CD14-positive monocyte (primary cell): ENCODE data around the gene IL15. TPM values are rescaled to one million over a fixed set of nuclear protein-coding genes. Genes with fewer than 3 reads are reported as not detected.

Experiments
- DNase-seq, 3 donors: peaks; one replicate each; pipeline ENCODE4 v3.0.0-alpha.2; 2011 to 2022
- H2AFZ ChIP-seq: 2 replicates; pipeline ENCODE4 v1.6.0; 2012; ENCODE audit warnings: mild to moderate bottlenecking, low read depth, low read length, inconsistent platforms; ENCODE audit not compliant: insufficient read depth, poor library complexity, severe bottlenecking
- H3K27ac ChIP-seq, 2 donors: 1 replicate in 1 of 2; 2 replicates in 1 of 2; pipeline ENCODE4 v1.5.1; 2012 to 2013; ENCODE audit warnings: low read length in 2 of 2, control low read depth in 1 of 2, inconsistent platforms in 1 of 2, low read depth in 1 of 2, mild to moderate bottlenecking in 1 of 2
- H3K27me3 ChIP-seq, 2 donors: one replicate each; pipeline versions ENCODE4 v1.6.0 to v1.6.1; 2011 to 2013; ENCODE audit warnings: low read length in 2 of 2; ENCODE audit not compliant: control insufficient read depth in 2 of 2, insufficient read depth in 2 of 2
- H3K36me3 ChIP-seq, 2 donors: replicated peaks in 1 of 2; 1 replicate in 1 of 2; 2 replicates in 1 of 2; pipeline versions ENCODE4 v1.5.1 to v1.6.1; 2012 to 2013; ENCODE audit warnings: low read length in 2 of 2, control low read depth in 1 of 2, inconsistent platforms in 1 of 2, mild to moderate bottlenecking in 1 of 2; ENCODE audit not compliant: insufficient read depth in 2 of 2, control insufficient read depth in 1 of 2
- H3K4me1 ChIP-seq, 2 donors: 1 replicate in 1 of 2; 2 replicates in 1 of 2; pipeline versions ENCODE4 v1.5.1 to v1.6.1; 2012 to 2013; ENCODE audit warnings: low read length in 2 of 2, control low read depth in 1 of 2, inconsistent platforms in 1 of 2, mild to moderate bottlenecking in 1 of 2, moderate library complexity in 1 of 2; ENCODE audit not compliant: insufficient read depth in 2 of 2, control insufficient read depth in 1 of 2
- H3K4me2 ChIP-seq: replicated peaks from 2 replicates; pipeline ENCODE3; 2012; ENCODE audit warnings: low read length, moderate library complexity, mild to moderate bottlenecking; ENCODE audit not compliant: poor library complexity, severe bottlenecking; ENCODE audit errors: extremely low read depth
- H3K4me3 ChIP-seq, 3 experiments: fragments of 200-600 bp in 1 of 3; sonication (generic) in 1 of 3; replicated peaks in 1 of 3; 1 replicate in 2 of 3; 2 replicates in 1 of 3; pipeline ENCODE4 v1.5.1; 2011 to 2013; ENCODE audit warnings: low read length in 3 of 3, mild to moderate bottlenecking in 3 of 3, control low read depth in 2 of 3, low read depth in 2 of 3, inconsistent platforms in 1 of 3, moderate library complexity in 1 of 3
- H3K79me2 ChIP-seq: 2 replicates; pipeline ENCODE4 v1.6.0; 2012; ENCODE audit warnings: mild to moderate bottlenecking, control low read depth, inconsistent platforms, low read length, moderate library complexity; ENCODE audit not compliant: insufficient read depth
- H3K9ac ChIP-seq: 2 replicates; pipeline ENCODE4 v1.6.0; 2017; ENCODE audit warnings: low read length, mild to moderate bottlenecking; ENCODE audit not compliant: insufficient read depth, poor library complexity, severe bottlenecking
- H3K9me3 ChIP-seq, 2 donors: replicated peaks in 1 of 2; 1 replicate in 1 of 2; 2 replicates in 1 of 2; pipeline versions ENCODE4 v1.5.1 to v1.6.1; 2012 to 2013; ENCODE audit warnings: low read length in 2 of 2, control low read depth in 1 of 2; ENCODE audit not compliant: control insufficient read depth in 1 of 2, insufficient read depth in 1 of 2
- H4K20me1 ChIP-seq: 2 replicates; pipeline ENCODE4 v1.6.0; 2012; ENCODE audit warnings: mild to moderate bottlenecking, low read length, control low read depth, moderate library complexity; ENCODE audit not compliant: insufficient read depth
- H3K27ac Mint-ChIP-seq, 7 donors: one replicate each; pipeline ENCODE4 v1.8.0; 2020; ENCODE audit warnings: mild to moderate bottlenecking in 7 of 7, mixed read lengths in 7 of 7, moderate library complexity in 6 of 7, inconsistent platforms in 2 of 7
- H3K27me3 Mint-ChIP-seq, 3 donors: one replicate each; pipeline ENCODE4 v1.8.0; 2021 to 2022; ENCODE audit warnings: low read depth in 3 of 3, mild to moderate bottlenecking in 3 of 3, mixed read lengths in 3 of 3, moderate library complexity in 3 of 3, inconsistent platforms in 1 of 3
- H3K36me3 Mint-ChIP-seq, 2 donors: one replicate each; pipeline ENCODE4 v1.8.0; 2020; ENCODE audit warnings: mixed read lengths in 2 of 2, inconsistent platforms in 1 of 2, mild to moderate bottlenecking in 1 of 2
- H3K4me1 Mint-ChIP-seq: one replicate; pipeline ENCODE4 v1.8.0; 2020; ENCODE audit warnings: mild to moderate bottlenecking, mixed read lengths
- H3K4me3 Mint-ChIP-seq, 2 donors: one replicate each; pipeline ENCODE4 v1.8.0; 2020; ENCODE audit warnings: mild to moderate bottlenecking in 2 of 2, mixed read lengths in 2 of 2, moderate library complexity in 1 of 2
- H3K9me3 Mint-ChIP-seq, 7 donors: one replicate each; pipeline ENCODE4 v1.8.0; 2020 to 2022; ENCODE audit warnings: mixed read lengths in 7 of 7, mild to moderate bottlenecking in 6 of 7, moderate library complexity in 6 of 7, inconsistent platforms in 2 of 7
- WGBS: methylation state at CpG from one replicate; pipeline ENCODE4 v1.1.5; 2013; ENCODE audit warnings: missing lambda C conversion rate; ENCODE audit not compliant: insufficient coverage; 5-methylcytosine and 5-hydroxymethylcytosine counted together
- intact Hi-C, 2 donors: fragments of 100-400 bp; cut with micrococcal nuclease; formaldehyde crosslinking; loops; one replicate each; pipeline versions ENCODE4 v1.15.0 to v1.15.1; 2023
- polyA plus RNA-seq, 3 donors: library from polyadenylated mRNA; depleted of rRNA in 1 of 3; unstranded in 2 of 3; stranded (reverse) in 1 of 3; fragments of 300-500 nt in 2 of 3; fragments of >200 nt in 1 of 3; fragmentation: Illumina TruSeq in 2 of 3; gene quantifications; 1 replicate in 2 of 3; 2 replicates in 1 of 3; pipeline ENCODE4 v1.2.3, GENCODE V29; 2012 to 2021
- TF ChIP-seq, protein P1 (sequence below): fragments of 200-600 bp; IDR thresholded peaks from one replicate; pipeline ENCODE4 v1.8.0; 2022; ENCODE audit warnings: antibody characterized with exemption, mild to moderate bottlenecking

Gene IL15
- polyA plus RNA-seq, 3 donors: 22.1 to 34.3 (median 25.7) TPM

DNA sequence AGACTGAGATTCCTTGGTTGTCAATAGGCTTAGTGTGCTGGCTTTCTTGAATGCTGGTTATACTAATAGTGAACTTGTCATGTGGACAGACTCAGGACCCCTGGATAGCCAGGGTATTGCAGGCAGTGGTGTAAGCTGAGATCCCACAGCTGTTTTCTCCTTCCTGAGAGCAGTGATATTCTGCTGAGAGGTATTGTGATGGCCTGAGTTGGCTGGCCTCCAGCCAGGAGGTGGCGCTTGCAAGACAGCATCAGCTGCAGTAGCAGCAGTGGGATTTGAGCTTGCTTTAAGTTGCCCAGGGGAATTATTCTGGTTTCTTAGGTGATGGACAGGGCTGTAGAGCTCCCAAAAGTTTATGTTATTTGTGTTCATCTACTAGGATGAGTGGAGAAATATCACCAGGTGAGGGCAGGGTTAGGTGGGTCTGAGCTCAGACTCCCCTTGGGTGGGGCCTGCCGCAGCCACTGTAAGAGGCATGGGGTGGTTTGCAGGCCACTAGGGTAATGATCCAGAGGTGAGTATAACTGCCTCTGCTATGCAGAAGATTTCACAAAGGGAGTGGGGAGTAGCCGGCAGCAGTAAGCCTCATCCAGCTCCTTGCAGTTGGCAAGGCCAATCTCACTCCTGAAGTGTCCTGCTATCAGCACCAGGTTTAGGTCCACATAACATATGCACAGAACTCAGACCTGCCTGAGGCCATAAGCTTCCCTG, 66.2 kb downstream of the IL15 start:
- H3K4me3 ChIP-seq: no peak overlapping the region
- WGBS: 93% methylated on average over 3 of the region's 3 CpGs
- H3K9me3 ChIP-seq: no peaks in the 10 kb centered on the region
- no peaks in the 10 kb centered on the region for H3K27me3 ChIP-seq
- peaks cover 2 to 4% (median 3%) of the 10 kb centered on the region in 3 donors for H3K27me3 Mint-ChIP-seq
- intact Hi-C loops: no loop called here
- DNase-seq: no peak
- H3K27ac ChIP-seq: no peak overlapping the region
- no peak overlapping the region for H3K9ac ChIP-seq
- no peak overlapping the region for H3K4me2 ChIP-seq
- H3K4me1 Mint-ChIP-seq: peaks cover 37% of the 10 kb centered on the region
- no peaks in the 10 kb centered on the region for H3K79me2 ChIP-seq
- no peak overlapping the region for H3K4me3 Mint-ChIP-seq
- H3K36me3 ChIP-seq: no peaks in the 10 kb centered on the region
- peaks cover 10 to 24% of the 10 kb centered on the region in 2 donors for H3K4me1 ChIP-seq
- H3K27ac Mint-ChIP-seq: no peak overlapping the region
- H3K9me3 Mint-ChIP-seq: peaks cover 1 to 15% (median 5%) of the 10 kb centered on the region in 7 donors
- H3K36me3 Mint-ChIP-seq: peaks cover 16 to 21% of the 10 kb centered on the region in 2 donors
- no peak overlapping the region for H2AFZ ChIP-seq
- H4K20me1 ChIP-seq: peaks cover 5% of the 10 kb centered on the region
- TF ChIP-seq, protein P1, sequence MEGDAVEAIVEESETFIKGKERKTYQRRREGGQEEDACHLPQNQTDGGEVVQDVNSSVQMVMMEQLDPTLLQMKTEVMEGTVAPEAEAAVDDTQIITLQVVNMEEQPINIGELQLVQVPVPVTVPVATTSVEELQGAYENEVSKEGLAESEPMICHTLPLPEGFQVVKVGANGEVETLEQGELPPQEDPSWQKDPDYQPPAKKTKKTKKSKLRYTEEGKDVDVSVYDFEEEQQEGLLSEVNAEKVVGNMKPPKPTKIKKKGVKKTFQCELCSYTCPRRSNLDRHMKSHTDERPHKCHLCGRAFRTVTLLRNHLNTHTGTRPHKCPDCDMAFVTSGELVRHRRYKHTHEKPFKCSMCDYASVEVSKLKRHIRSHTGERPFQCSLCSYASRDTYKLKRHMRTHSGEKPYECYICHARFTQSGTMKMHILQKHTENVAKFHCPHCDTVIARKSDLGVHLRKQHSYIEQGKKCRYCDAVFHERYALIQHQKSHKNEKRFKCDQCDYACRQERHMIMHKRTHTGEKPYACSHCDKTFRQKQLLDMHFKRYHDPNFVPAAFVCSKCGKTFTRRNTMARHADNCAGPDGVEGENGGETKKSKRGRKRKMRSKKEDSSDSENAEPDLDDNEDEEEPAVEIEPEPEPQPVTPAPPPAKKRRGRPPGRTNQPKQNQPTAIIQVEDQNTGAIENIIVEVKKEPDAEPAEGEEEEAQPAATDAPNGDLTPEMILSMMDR: no peak

GRCh38 chr4:141703497-141703896, 67.1 kb downstream of the IL15 start:
- Histone ChIP-seq H3K36me3 (no peaks in the 10 kb centered on the region), H3K79me2 (no peaks in the 10 kb centered on the region), H3K9ac (no peak overlapping the region), H3K27ac (no peak overlapping the region), H4K20me1 (peaks cover 5% of the 10 kb centered on the region), H3K4me2 (no peak overlapping the region), H3K9me3 (no peaks in the 10 kb centered on the region), H2AFZ (no peak overlapping the region), H3K4me1 (peaks cover 13 to 32% of the 10 kb centered on the region in 2 donors), H3K4me3 (no peak overlapping the region), H3K27me3 (no peaks in the 10 kb centered on the region)
- H3K4me1 Mint-ChIP-seq: peaks cover 45% of the 10 kb centered on the region
- intact Hi-C loops: no loop called here
- H3K4me3 Mint-ChIP-seq: no peak overlapping the region
- TF ChIP-seq, protein P1: no peak
- no peak for DNase-seq
- no peak overlapping the region for H3K27ac Mint-ChIP-seq
- peaks cover 1 to 12% (median 5%) of the 10 kb centered on the region in 7 donors for H3K9me3 Mint-ChIP-seq
- peaks cover 1 to 4% (median 2%) of the 10 kb centered on the region in 3 donors for H3K27me3 Mint-ChIP-seq
- H3K36me3 Mint-ChIP-seq: peaks cover 15 to 22% of the 10 kb centered on the region in 2 donors
- WGBS: no CpG with 5 or more reads among the region's 2 CpGs
